Mesothelial cell of epicardium (in vitro differentiated cells): ENCODE measurements around the gene DHX16. TPM values are rescaled to one million over a fixed set of nuclear protein-coding genes. Genes with fewer than 3 reads are reported as not detected.

ENCODE experiments used
- DNase-seq, 2 experiments: peaks; one replicate each; pipeline ENCODE4 v3.0.0; 2021; ENCODE audit warnings: low spot score in 2 of 2; ENCODE audit not compliant: unreplicated experiment in 2 of 2
- H3K27ac Mint-ChIP-seq: 2 replicates; pipeline ENCODE4 v1.8.0; 2021; ENCODE audit warnings: mixed read lengths
- H3K27me3 Mint-ChIP-seq: 2 replicates; pipeline ENCODE4 v1.8.0; 2021; ENCODE audit warnings: low read depth, mixed read lengths
- H3K36me3 Mint-ChIP-seq: 2 replicates; pipeline ENCODE4 v1.8.0; 2021; ENCODE audit warnings: mixed read lengths
- H3K4me1 Mint-ChIP-seq: 2 replicates; pipeline ENCODE4 v1.8.0; 2021; ENCODE audit warnings: mixed read lengths
- H3K4me3 Mint-ChIP-seq: 2 replicates; pipeline ENCODE4 v1.8.0; 2021; ENCODE audit warnings: mild to moderate bottlenecking, moderate library complexity, mixed read lengths
- H3K9me3 Mint-ChIP-seq: 2 replicates; pipeline ENCODE4 v1.8.0; 2021; ENCODE audit warnings: mixed read lengths
- CTCF ChIP-seq: fragments of 200-600 bp; sonication (generic); IDR thresholded peaks from one replicate; pipeline ENCODE4 v1.5.0; 2021; ENCODE audit warnings: antibody characterized with exemption; ENCODE audit not compliant: unreplicated experiment
- total RNA-seq: library from RNA; stranded (reverse); gene quantifications from 3 replicates; pipeline ENCODE4 v1.2.1, GENCODE V29; 2021

Gene DHX16
- total RNA-seq, 1 donor from 2014 or later, result 25.2 TPM

- no peak for TF ChIP-seq CTCF
- DNase-seq, result no peak
- Mint-ChIP-seq H3K27me3 (no peaks in the 10 kb centered on the region), H3K9me3 (no peaks in the 10 kb centered on the region), H3K27ac (no peak overlapping the region), H3K4me3 (no peak overlapping the region), H3K36me3 (peaks cover 50% of the 10 kb centered on the region), H3K4me1 (no peaks in the 10 kb centered on the region)
Measured at GRCh38 chr6:30703821-30704220, 31.0 kb upstream of the DHX16 start.

- Mint-ChIP-seq H3K27me3 (no peaks in the 10 kb centered on the region), H3K9me3 (no peaks in the 10 kb centered on the region), H3K4me1 (no peaks in the 10 kb centered on the region), H3K27ac (no peak overlapping the region), H3K4me3 (no peak overlapping the region), H3K36me3 (peaks cover 45% of the 10 kb centered on the region)
- DNase-seq, result no peak
- no peak for TF ChIP-seq CTCF
Measured at GRCh38 chr6:30703011-30703410, 30.2 kb upstream of the DHX16 start.

GRCh38 chr6:30700340-30700739 is 27.5 kb upstream of the DHX16 start:
- Mint-ChIP-seq H3K27ac (no peak overlapping the region), H3K36me3 (peaks cover 30% of the 10 kb centered on the region), H3K27me3 (no peaks in the 10 kb centered on the region), H3K4me3 (no peak overlapping the region), H3K4me1 (peaks cover 1% of the 10 kb centered on the region), H3K9me3 (no peaks in the 10 kb centered on the region)
- no peak for TF ChIP-seq CTCF
- no peak for DNase-seq

GRCh38 chr6:30696432-30696831 is 23.6 kb upstream of the DHX16 start:
- no peaks in the 10 kb centered on the region for H3K9me3 Mint-ChIP-seq
- peaks cover 5% of the 10 kb centered on the region for H3K36me3 Mint-ChIP-seq
- DNase-seq, result no peak
- H3K4me3 Mint-ChIP-seq, result no peak overlapping the region
- no peak for TF ChIP-seq CTCF
- no peak overlapping the region for H3K27ac Mint-ChIP-seq
- peaks cover 13% of the 10 kb centered on the region for H3K4me1 Mint-ChIP-seq
- H3K27me3 Mint-ChIP-seq, result no peaks in the 10 kb centered on the region

GRCh38 chr6:30691208-30691847 is 18.5 kb upstream of the DHX16 start:
- Mint-ChIP-seq H3K27me3 (no peaks in the 10 kb centered on the region), H3K27ac (peak overlapping the region; percentile 93), H3K4me1 (peaks cover 45% of the 10 kb centered on the region), H3K4me3 (peak overlapping the region; percentile 89), H3K36me3 (no peaks in the 10 kb centered on the region), H3K9me3 (no peaks in the 10 kb centered on the region)
- no peak for TF ChIP-seq CTCF
- DNase-seq, result no peak
